MM.1S (cell line): ENCODE measurements around the gene PSMG3.

Source experiments
- DNase-seq: peaks from one replicate; pipeline ENCODE4 v3.0.0-alpha.2; 2015
- H2AFZ ChIP-seq: fragments of 300-600 bp; sonication (generic); 2 replicates; pipeline ENCODE4 v1.6.0; 2016; ENCODE audit warnings: antibody characterized with exemption, low read length
- H3F3A ChIP-seq: fragments of 300-600 bp; sonication (generic); 2 replicates; pipeline ENCODE4 v1.6.1; 2016; ENCODE audit warnings: mild to moderate bottlenecking, antibody characterized with exemption, low read length, moderate library complexity, mixed read lengths; ENCODE audit not compliant: insufficient read depth
- H3K27ac ChIP-seq: fragments of 300-600 bp; sonication (generic); 2 replicates; pipeline ENCODE4 v1.5.1; 2016; ENCODE audit warnings: mild to moderate bottlenecking, low read length
- H3K27me3 ChIP-seq: fragments of 300-600 bp; sonication (generic); replicated peaks from 2 replicates; pipeline ENCODE4 v1.6.0; 2016; ENCODE audit warnings: low read length; ENCODE audit not compliant: insufficient read depth
- H3K36me3 ChIP-seq: fragments of 300-600 bp; sonication (generic); replicated peaks from 2 replicates; pipeline ENCODE4 v1.6.1; 2016; ENCODE audit warnings: mild to moderate bottlenecking, low read length, mixed read lengths; ENCODE audit not compliant: insufficient read depth
- H3K4me1 ChIP-seq: fragments of 300-600 bp; sonication (generic); 2 replicates; pipeline ENCODE4 v1.6.1; 2016; ENCODE audit warnings: low read length, mixed read lengths
- H3K4me2 ChIP-seq: fragments of 300-600 bp; sonication (generic); 2 replicates; pipeline ENCODE4 v1.6.0; 2016; ENCODE audit warnings: low read depth, low read length
- H3K4me3 ChIP-seq: fragments of 300-600 bp; sonication (generic); 2 replicates; pipeline ENCODE4 v1.5.1; 2016; ENCODE audit warnings: low read length, mixed read lengths
- H3K79me2 ChIP-seq: fragments of 300-600 bp; sonication (generic); 2 replicates; pipeline ENCODE4 v1.6.1; 2016; ENCODE audit warnings: mixed run types, low read length, mixed read lengths
- H3K9ac ChIP-seq: fragments of 300-600 bp; sonication (generic); 2 replicates; pipeline ENCODE4 v1.6.1; 2016; ENCODE audit warnings: low read length, mixed read lengths
- H3K9me2 ChIP-seq: fragments of 300-600 bp; sonication (generic); replicated peaks from 2 replicates; pipeline ENCODE4 v1.6.1; 2016; ENCODE audit warnings: mild to moderate bottlenecking, low read length, mixed read lengths; ENCODE audit not compliant: insufficient read depth
- H3K9me3 ChIP-seq: fragments of 300-600 bp; sonication (generic); replicated peaks from 2 replicates; pipeline ENCODE4 v1.6.1; 2016; ENCODE audit warnings: mild to moderate bottlenecking, low read length, mixed read lengths; ENCODE audit not compliant: insufficient read depth
- H4K20me1 ChIP-seq: fragments of 300-600 bp; sonication (generic); 2 replicates; pipeline ENCODE4 v1.6.1; 2016; ENCODE audit warnings: mild to moderate bottlenecking, low read length, moderate library complexity, mixed read lengths; ENCODE audit not compliant: insufficient read depth
- CTCF ChIP-seq: fragments of 300-600 bp; sonication (generic); IDR thresholded peaks from 2 replicates; pipeline ENCODE4 v1.5.1; 2016; ENCODE audit warnings: antibody characterized with exemption, low read length, mixed read lengths
- EZH2 ChIP-seq: fragments of 300-600 bp; sonication (generic); optimal IDR thresholded peaks from 2 replicates; pipeline ENCODE3; 2017; ENCODE audit warnings: low read depth, mild to moderate bottlenecking, antibody characterized with exemption, low read length, mixed read lengths
- EZH2phosphoT487 ChIP-seq: fragments of 300-600 bp; sonication (generic); IDR thresholded peaks from 2 replicates; pipeline ENCODE4 v1.6.1; 2018; ENCODE audit warnings: antibody characterized with exemption, low read length

PSMG3 gene

GRCh38 chr7:1539181-1539881 is 30.5 kb downstream of the PSMG3 start:
- H3K4me2 ChIP-seq = no peak overlapping the region
- TF ChIP-seq EZH2phosphoT487 (no peak), EZH2 (no peak), CTCF (no peak)
- H3K4me1 ChIP-seq = no peaks in the 10 kb centered on the region
- no peaks in the 10 kb centered on the region for H4K20me1 ChIP-seq
- H3K79me2 ChIP-seq = peaks cover 37% of the 10 kb centered on the region
- no peak for DNase-seq
- H3K27me3 ChIP-seq = no peaks in the 10 kb centered on the region
- H3K36me3 ChIP-seq = no peaks in the 10 kb centered on the region
- H3K9me2 ChIP-seq = no peaks in the 10 kb centered on the region
- H3K4me3 ChIP-seq = no peak overlapping the region
- no peaks in the 10 kb centered on the region for H3K9me3 ChIP-seq
- H3K27ac ChIP-seq = no peak overlapping the region
- H3F3A ChIP-seq = no peaks in the 10 kb centered on the region
- H2AFZ ChIP-seq = no peak overlapping the region
- H3K9ac ChIP-seq = no peak overlapping the region

- H3F3A ChIP-seq = no peaks in the 10 kb centered on the region
- H3K4me1 ChIP-seq = no peaks in the 10 kb centered on the region
- H3K9me3 ChIP-seq = no peaks in the 10 kb centered on the region
- H3K9me2 ChIP-seq = no peaks in the 10 kb centered on the region
- peaks cover 44% of the 10 kb centered on the region for H3K79me2 ChIP-seq
- H3K4me3 ChIP-seq = no peak overlapping the region
- no peak for TF ChIP-seq EZH2
- no peak for TF ChIP-seq EZH2phosphoT487
- TF ChIP-seq CTCF = no peak
- no peak overlapping the region for H3K4me2 ChIP-seq
- H2AFZ ChIP-seq = no peak overlapping the region
- no peak for DNase-seq
- H3K27ac ChIP-seq = no peak overlapping the region
- no peaks in the 10 kb centered on the region for H3K27me3 ChIP-seq
- H4K20me1 ChIP-seq = no peaks in the 10 kb centered on the region
- no peaks in the 10 kb centered on the region for H3K36me3 ChIP-seq
- H3K9ac ChIP-seq = no peak overlapping the region
Measured at GRCh38 chr7:1538544-1539180, 31.2 kb downstream of the PSMG3 start.

GRCh38 chr7:1537535-1538412 is 32.1 kb downstream of the PSMG3 start:
- no peaks in the 10 kb centered on the region for H3K4me1 ChIP-seq
- DNase-seq = no peak
- no peak overlapping the region for H3K9ac ChIP-seq
- TF ChIP-seq EZH2phosphoT487 (no peak), CTCF (no peak), EZH2 (no peak)
- peaks cover 53% of the 10 kb centered on the region for H3K79me2 ChIP-seq
- H3K27me3 ChIP-seq = no peaks in the 10 kb centered on the region
- no peaks in the 10 kb centered on the region for H3K36me3 ChIP-seq
- no peaks in the 10 kb centered on the region for H3K9me3 ChIP-seq
- no peaks in the 10 kb centered on the region for H3K9me2 ChIP-seq
- H4K20me1 ChIP-seq = no peaks in the 10 kb centered on the region
- H2AFZ ChIP-seq = no peak overlapping the region
- no peak overlapping the region for H3K4me2 ChIP-seq
- no peak overlapping the region for H3K27ac ChIP-seq
- H3F3A ChIP-seq = no peaks in the 10 kb centered on the region
- H3K4me3 ChIP-seq = no peak overlapping the region
